ENCODE results near the gene ABR.
"Not testable (repeated sequence)": the region's sequence is repeated elsewhere in the genome, so short reads cannot be mapped to it uniquely, and the experiment has no call there.

ABR gene

DNA sequence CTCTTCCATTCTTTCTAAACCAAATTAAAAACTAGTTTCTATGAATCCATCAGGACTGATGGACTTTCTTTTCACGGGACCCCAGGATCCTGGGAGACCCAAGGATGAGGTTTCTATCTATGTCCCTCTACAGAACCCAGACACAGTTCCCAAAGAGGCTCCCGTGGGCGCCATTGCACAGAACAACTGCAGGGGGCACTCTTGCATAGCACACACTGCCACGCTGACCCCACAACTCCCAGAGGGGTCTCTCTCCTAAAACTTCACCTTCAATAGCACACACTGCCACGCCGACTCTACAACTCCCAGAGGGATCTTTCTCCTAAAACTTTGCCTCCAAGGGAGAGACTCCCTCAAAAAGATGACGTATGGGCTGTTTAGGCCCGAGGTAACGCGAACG, 9.0 kb downstream of the ABR start:
- DNase-seq, result no peak

- no peak for DNase-seq
Measured at GRCh38 chr17:1169929-1170312, 9.9 kb downstream of the ABR start.

GRCh38 chr17:1169221-1169928, 10.4 kb downstream of the ABR start:
- no peak for DNase-seq

GRCh38 chr17:1168533-1169220, 11.1 kb downstream of the ABR start:
- DNase-seq, result no peak

GRCh38 chr17:1166276-1166675, 13.5 kb downstream of the ABR start:
- DNase-seq, result no peak

- DNase-seq, result no peak
Measured at GRCh38 chr17:1165836-1166235, 13.9 kb downstream of the ABR start.

- DNase-seq, result no peak
Measured at GRCh38 chr17:1164935-1165556, 14.7 kb downstream of the ABR start.

DNA sequence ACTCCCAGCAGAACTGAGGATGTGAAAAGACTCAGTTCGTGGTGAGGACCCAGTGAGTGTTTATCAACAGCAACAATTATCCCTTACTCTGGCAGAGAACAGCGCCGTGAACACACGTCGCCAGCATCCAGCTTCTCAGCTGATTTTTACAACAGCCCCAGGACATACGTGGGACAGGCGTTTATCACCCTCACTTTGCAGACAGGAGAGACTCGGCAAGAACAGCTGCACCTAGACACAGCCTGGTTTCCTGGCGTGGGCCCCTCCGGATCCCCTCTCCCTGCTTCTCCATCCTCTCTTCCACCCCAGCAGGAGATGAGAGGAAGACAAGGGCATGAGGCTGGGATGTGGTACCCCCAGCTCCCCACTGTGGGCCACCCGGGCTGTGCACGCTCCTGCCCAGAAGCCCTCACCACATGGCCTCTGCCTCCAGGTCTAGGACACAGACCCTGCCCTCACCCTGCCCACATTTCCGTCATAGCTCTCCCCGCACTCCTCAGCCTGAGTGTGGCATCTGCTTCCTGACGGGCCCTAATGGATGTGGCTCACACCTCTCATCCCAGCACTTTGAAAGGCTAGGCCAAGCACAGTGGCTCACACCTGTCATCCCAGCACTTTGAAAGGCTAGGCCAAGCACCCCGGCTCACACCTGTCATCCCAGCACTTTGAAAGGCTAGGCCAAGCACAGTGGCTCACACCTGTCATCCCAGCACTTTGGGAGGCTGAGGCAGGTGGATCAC, 17.5 kb downstream of the ABR start:
- no peak for DNase-seq

DNA sequence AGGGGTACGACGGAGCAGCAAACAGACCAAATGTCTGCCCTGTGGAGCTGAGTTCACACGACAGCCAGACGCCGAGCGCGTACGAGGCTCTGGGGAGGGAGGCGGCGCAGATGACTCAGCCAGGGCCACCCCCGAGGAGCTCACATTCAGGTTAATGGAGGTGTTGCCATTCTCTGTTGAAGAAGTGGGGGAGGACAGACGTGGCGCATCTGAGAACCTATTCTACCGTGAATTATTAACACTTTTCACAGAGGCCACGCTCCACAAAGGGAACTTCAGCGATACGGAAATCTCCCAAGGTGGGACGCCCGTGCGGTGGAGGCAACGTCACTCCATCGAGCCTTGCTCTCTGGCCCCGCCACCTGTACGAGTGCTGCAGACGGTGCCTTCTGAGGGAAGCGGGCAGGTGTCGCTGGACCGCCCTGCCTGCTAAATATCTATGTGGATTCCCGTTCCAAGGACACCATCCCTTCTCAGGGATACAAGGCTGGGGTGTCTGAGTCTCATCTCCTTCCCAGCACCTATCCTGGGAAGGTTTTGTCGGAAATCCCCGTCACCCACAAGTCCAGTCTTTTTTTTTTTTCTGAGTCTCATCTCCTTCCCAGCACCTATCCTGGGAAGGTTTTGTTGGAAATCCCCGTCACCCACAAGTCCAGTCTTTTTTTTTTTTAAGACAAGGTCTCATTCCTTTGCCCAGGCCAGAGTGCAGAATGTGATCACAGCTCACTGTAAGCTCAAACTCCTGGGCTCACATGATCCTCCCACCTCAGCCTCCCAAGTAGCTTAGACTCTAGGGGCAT, 19.0 kb downstream of the ABR start:
- no peak for DNase-seq

GRCh38 chr17:1159431-1160180, 20.2 kb downstream of the ABR start:
- DNase-seq, result no peak

GRCh38 chr17:1158879-1159278, 20.9 kb downstream of the ABR start:
- no peak for DNase-seq

DNA sequence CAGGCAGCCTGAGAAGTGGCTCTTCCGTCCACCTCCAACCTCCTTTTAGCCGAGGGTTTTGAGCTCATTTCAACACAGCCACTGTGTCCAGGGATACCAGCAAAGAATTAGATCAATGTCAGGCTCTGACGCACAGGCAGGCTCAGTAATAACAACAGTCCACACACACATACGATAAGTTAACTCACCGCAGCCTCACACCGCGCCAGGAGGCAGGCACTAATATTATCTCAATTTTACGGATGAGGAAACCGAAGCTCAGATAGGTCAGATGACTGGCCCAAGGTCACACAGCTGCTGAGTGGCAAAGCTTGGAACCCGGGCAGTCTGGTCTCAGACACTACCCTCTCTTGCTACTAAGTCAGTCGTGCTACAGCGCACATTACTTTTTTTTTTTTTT, 22.9 kb downstream of the ABR start:
- DNase-seq, result no peak

GRCh38 chr17:1154704-1155103, 25.1 kb downstream of the ABR start:
- no peak for DNase-seq

- no peak for DNase-seq
Measured at GRCh38 chr17:1153795-1154546, 25.8 kb downstream of the ABR start.

GRCh38 chr17:1152582-1152981, 27.2 kb downstream of the ABR start:
- not testable (repeated sequence) for DNase-seq

- no peak for DNase-seq
Measured at GRCh38 chr17:1150863-1151600, 28.7 kb downstream of the ABR start.

DNA sequence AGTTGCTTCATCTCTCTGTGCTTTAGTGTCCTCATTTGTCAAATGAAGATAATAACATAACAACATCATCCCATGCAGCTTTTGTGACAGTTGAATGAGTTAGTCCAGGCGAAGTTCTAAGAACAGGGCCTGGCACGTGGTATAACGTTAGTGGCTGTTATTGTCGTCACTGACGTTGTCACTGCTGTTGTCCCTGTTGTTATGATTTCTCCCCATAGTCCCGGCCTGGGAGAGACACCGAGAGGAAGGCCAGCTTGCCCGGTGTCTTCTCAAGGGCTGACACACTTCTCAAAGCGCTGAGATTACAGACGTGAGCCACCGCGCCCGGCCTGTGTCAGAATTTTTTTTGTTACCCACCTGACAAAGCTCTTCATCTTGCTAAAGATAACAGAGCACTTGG, 29.9 kb downstream of the ABR start:
- no peak for DNase-seq

GRCh38 chr17:1147664-1148063, 32.1 kb downstream of the ABR start:
- DNase-seq, result no peak

DNA sequence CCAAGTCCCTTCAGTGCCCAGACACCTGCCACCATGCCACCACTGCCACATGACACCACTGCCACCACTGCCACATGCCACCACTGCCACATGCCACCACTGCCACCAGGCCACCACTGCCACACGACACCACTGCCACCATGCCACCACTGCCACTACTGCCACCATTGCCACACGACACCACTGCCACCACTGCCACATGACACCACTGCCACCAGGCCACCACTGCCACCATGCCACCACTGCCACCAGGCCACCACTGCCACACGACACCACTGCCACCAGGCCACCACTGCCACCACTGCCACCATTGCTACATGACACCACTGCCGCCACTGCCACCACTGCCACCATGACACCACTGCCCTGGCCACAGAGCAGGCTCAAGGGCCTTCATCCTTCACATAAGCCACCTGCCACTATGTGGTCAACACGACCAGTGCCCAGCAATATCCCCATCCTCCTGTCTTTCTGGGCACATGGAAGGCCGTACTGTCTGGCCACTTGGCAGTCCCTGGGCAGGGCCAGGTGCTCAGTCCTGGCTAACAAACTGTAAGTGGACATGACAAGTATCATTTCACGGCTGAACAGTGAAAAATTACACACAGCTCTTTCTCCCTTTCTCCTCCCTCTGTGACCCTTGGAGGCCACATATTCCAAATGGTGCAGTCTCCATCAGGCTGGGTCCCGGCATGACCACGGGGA, 33.1 kb downstream of the ABR start:
- no peak for DNase-seq
